Right ventricle myocardium superior (tissue), 1 donor: ENCODE data around the gene EPB41. TPM values are rescaled to one million over a fixed set of nuclear protein-coding genes. Genes with fewer than 3 reads are reported as not detected.

Source experiments
- ATAC-seq: fragments of 200-7000 bp; cut with Tn5 transposase; one replicate; pipeline ENCODE4 v1.9.1; 2020; ENCODE audit warnings: mild to moderate bottlenecking; ENCODE audit not compliant: poor library complexity
- DNase-seq: peaks from one replicate; pipeline ENCODE4 v3.0.0-alpha.2; 2020
- intact Hi-C: fragments of 100-400 bp; cut with DNase I; formaldehyde crosslinking; loops from one replicate; pipeline ENCODE4 v1.11.2; 2022
- total RNA-seq: library from RNA; stranded (reverse); fragmentation: NEBNext Ultra II Directional; extraction: Animal tissue kit (Norgen Biotek cat#: 25700); gene quantifications from one replicate; pipeline ENCODE4 v1.2.1, GENCODE V29; 2021
- donor health status: DM: no; HTN: yes; CAD: no; lungs with severe emphysema.

EPB41 gene
- total RNA-seq, 1 donor from 2014 or later = 24.0 TPM

DNA sequence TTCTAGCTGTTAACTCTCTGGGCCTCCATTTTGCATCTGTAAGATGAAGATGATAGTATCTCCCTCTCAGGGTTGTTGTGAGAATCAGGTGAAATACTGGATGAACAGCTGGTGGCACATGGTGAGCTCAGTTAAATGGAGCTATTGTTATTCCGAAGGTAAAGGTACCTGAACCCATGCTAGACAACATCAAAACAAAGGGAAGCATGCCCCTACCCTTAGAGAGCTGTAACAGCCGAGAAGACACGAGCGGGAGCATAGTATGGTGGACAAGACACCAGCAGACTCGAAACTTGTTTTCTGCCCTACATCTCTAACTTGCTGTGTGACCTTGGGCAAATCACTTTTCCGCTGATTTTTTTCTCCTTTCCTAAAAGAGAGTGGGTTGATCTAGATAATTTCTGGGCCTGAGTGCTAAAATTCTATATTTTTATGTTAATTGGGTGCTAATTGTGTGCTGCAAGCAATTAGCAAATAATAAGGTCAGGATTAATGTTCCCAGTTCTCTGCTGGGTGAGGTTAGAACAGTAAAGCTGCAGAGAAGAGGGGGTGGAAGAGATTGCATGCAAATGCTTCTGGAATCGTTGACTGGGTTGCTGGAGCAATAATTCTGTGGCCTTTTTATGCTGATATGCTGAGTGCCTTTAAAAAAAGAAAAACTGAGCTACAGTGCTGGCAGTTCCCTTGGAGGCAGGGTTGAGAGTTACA is 198.5 kb downstream of the EPB41 start:
- intact Hi-C loops = no loop called here

DNA sequence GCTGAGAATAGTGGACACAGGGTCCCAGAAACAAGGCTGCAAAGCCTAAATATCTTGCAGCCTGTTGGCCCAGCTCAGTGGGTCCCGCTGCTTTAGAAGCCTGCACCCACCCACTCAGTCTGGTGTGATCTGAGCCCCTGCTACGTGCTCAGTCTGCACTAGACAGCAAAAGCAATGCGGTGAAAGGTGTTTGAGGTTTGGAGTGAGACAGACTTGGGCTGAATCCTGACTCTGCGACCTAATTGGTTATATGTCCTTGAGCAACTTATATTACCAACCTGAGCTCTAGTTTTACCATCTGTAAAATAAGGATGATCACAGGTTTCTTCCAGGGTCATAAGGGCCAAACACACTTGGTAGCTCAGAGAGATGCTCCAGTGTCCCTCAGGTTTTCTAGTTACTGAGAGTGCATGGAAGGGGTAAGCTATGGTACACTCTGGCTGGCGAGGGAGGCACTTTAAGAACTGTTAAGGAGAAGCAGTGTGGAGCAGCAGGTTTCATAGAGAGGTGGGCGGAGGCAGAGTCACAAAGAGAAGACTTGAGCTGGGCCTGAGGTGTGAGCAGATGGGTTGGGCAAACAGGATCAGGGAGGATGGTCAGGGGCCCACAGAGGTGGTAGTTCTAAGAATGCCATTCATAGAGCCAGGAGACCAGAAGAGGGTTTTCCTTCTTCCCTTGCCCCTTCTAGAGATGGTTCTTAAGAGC is 199.2 kb downstream of the EPB41 start:
- intact Hi-C loops = no loop called here
- DNase-seq (no peak), ATAC-seq (no peak)

More for the DNA sequence above, 198.5 kb downstream of the EPB41 start:
- DNase-seq = no peak
- no peak for ATAC-seq

GRCh38 chr1:29114654-29115053 is 200.3 kb downstream of the EPB41 start:
- ATAC-seq (no peak), DNase-seq (no peak)
- intact Hi-C loops = no loop called here

DNA sequence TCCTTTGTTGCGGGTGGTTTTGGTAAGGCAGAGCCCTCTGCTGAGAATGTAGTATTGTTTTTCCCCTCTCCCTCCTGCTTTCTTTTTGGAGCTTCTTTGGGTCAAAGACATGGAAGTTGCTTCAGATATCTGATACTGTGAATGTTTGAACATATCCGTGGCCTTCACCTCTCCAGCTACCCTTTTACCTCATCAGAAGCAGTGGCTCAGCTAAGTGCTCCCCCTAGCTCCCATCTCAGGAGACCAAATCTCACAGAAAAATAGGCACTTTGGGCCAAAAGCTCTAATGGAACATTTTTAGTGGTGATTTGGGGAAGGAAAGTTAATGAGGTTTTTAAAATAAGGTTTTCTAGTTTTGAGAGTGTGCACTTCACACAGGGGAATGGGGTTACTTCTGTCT is 203.0 kb downstream of the EPB41 start:
- no peak for ATAC-seq
- no peak for DNase-seq
- intact Hi-C loops = no loop called here

GRCh38 chr1:29119121-29119929 is 205.0 kb downstream of the EPB41 start:
- DNase-seq (no peak), ATAC-seq (no peak)
- intact Hi-C loops = no loop called here

DNA sequence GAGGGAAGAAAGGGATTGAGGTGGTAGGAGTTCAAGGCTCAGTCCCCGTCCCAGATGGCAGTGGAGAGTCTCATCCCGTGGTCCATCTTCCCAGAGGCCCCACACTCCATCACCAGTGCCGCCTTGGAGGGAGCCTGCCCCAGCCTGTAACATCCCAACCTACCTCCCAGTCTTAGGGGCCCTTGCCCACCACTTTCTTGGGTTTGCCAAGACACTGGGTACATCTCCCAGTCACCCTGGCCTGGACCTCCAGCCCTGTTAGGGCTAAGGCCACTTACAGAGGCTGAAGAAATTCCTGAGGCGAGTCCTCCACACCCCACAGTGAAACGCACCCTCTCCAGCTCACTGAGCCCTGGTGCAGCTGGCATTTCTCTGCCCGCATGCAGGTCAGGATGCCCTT is 206.0 kb downstream of the EPB41 start:
- intact Hi-C loops = no loop called here
- DNase-seq (no peak), ATAC-seq (no peak)

DNA sequence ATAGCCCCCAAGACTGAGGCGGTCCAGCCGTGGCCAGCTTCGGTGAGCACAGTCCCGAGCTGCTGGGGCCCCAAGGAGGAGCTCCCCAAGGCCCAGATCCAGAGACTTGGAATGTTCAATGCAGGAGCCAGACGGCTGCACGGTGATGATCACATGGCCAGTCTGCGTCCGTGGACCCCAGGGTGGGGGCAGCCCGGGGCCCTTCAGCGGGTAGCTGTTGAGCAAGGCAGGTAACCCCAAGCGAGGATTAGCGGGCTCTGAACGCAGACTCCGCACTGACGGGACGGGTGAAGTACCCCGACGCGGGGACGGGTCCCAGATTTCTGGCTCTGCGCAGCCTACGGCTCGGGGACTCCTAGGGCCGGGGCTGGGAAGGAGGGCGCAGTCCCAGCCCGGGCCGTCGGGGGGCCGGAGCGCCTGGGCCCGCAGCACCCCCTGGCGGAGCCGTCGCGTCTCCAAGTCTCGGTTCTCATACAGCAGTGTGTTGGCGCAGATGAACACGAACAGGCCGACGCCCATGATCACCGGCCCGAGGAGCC is 206.6 kb downstream of the EPB41 start:
- DNase-seq (peak; percentile 65), ATAC-seq (no peak)
- intact Hi-C loops = no loop called here

DNA sequence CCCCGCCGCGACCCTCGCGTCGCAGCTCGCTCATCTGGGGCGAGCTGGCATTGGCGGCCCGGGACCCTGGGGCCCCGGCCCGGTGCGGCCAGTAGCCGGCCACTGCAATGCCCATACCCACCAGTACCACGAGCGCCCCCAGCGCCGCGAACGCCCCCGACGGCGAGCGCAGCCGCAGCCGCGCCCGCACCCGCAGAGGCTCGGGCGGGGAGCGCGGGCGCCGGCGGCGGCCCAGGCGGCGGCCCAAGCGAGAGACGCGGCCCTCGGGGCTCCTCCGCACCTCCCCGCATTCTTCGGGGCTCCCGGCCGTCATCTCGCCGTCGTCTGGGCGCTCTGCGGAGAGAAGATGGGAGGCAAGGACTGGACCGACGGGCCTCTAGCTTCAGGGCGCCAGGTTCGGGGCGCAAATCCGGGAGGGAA is 207.2 kb downstream of the EPB41 start:
- DNase-seq (no peak), ATAC-seq (no peak)
- intact Hi-C loops = no loop called here

DNA sequence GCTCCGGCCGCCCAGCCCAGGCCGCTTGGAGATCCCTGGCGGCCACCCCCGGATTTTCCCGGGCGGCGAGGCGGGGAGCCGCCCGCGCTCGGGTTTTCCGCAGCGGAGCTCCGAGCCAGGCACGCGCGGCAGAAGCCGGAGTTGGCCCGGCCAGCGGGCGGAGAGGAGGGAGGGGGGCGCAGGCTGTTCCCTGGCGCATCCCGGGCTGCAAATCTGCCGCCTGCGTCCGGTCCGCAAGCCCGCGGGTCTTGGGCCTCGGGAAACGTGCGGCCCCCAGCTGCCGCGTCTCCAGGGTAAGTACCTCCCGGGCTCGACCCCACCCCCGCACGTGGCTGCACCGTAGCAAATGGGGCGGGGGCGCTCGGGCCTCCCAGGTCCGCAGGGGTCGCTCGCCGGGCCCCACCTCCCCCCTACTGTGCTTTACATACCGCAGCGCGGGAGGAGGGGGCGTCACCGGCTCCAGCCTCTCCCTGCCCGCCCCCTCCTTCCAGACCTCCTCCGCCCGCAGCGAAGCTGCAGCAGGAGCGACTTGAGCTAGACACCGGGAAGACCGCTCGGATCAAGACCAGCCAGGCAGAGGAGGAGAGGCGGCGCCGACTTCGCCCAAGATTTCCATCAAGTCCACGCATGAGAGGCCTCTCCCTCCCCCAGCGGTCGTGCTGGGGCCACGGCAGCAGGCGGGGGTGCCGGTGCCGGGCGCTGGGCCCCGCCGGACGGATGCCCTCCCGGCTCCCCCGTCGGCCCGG is 207.7 kb downstream of the EPB41 start:
- ATAC-seq (peak; percentile 5), DNase-seq (peak; percentile 56)
- intact Hi-C loops = no loop called here

DNA sequence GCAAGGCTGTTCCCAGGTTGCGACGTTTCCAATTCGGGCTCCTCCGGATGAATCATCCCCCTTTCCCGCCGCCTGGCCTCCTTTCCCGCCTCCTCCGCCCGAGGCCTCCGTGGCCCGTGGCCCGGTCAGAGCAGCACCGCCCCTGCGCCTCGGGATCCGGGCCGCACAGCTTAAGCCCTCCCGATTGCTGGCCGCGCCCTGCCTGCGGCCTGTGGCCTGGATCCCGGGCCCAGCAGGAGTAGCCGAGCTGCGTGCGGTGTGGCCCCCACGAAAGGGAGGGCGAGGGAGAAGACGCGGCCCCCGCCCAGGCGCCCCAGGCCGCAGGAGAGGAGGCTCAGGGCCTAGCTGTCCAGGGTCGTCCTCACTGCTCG is 208.3 kb downstream of the EPB41 start:
- ATAC-seq = peak; percentile 64
- peak; percentile 81 for DNase-seq
- intact Hi-C loops = no loop called here

DNA sequence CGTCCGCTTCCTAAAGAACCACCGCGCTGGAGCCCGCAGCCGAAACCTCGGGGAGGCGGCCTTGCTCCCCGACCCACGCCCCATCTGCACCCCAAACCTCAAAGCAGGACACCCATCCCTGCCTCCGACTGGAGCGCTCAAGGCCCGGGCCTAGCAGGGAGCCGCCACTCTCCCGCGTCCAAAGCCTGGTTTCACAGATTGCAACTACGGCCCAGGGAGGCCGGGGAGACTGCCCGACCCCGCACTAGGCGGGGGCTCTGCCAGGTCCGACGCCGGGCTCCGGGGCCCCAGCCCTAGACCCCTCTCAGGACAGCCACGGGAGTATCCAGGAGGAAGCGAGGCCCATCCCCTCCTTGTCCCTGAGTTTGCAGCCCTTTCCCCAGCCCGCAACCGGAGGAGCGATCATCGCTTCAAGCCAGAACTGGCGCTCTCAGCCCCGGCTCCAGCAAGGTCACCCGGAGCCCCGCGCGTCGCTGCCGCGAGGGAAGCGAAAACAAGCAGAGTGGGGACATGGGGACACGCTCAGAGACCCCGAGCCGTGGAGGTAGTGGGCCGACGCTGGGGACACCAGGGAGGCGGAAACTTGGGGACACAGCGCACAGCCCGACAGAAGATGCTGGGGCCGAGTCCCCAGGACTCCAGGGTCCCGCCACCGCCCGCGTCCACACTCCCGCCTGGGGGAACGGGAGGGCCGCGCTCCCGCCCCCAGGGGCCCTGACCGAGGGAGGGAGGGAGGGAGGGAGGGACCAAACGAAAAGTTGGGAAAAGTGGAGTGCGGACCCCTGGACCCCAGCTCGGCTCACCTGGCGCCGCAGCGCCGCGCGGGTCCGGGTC is 208.9 kb downstream of the EPB41 start:
- intact Hi-C loops = no loop called here
- DNase-seq (peak; percentile 47), ATAC-seq (peak; percentile 6)

DNA sequence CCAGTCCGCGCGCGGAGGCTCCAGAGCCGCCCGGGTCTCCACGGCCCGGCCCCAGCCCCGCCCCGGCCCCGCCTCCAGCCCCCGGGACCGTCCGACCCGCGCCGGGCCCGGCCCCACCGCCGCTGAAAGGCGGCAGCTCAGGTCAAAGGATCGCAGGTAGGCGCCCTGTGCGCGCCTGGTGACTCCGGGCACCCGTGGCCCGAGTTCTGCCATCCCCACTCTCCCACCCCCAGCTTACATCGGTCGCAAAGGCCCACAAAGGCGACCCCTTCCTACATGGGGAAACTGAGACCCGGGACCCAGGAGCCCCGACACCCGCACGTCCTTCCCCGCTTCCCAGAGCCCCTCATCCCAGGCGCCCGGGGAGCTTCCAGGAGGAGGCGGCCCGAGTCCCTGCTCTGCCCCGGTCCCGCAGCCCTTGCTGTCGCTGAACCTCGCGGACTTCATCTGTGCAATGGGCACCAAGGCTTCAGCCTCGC is 209.6 kb downstream of the EPB41 start, which contains the start of gene TMEM200B:
TSS of gene TMEM200B (minus strand) at position 17 of the 479 bp plus-strand sequence. CDS start 2,075 bp downstream, outside the sequence.
- intact Hi-C loops = no loop called here
- ATAC-seq = peak; percentile 31

DNA sequence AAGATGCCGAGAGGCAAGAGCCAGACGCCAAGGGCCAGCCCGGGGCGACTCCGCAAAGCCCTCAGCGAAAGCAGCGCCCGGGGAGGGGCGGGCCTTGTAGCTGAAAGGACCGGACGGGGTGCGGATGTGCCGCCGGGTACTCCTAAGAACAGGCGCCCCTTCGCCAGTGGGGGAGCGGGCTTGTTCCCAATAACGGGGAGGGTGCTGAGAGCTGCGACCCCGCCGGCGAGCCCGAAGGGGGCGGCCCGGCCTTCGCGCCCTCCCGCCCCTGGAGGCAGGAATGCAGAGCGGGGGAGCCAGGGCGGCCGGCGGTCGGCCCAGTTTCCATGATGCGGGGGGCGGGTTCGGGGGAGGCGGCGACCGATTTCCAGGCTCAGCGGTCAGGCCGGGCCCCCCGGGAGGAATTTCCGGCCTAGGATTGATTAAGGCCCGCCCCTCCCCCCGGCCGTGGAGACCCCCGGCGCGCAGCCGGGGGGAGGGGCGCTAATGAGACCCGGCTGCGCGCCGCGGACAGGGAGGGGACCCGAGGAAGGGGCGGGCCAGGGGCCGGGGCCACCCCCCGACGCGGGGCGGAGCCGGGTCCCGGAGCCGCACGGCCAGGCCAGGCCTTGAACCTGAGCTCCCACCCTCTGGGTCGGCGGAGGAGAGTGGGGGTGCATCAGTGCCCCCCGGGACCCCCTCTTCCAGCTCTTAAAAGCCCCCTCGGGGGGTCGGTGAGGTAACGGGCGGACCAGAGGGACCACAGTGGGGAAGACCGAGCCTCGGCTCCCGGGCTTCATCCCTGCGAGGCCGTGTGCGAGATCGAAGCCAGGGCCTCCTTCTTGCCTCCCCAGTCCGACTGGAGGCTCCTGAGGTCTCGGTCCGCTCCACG is 210.2 kb downstream of the EPB41 start:
- intact Hi-C loops = no loop called here
- DNase-seq = peak; percentile 83
- ATAC-seq = peak; percentile 79

More for the DNA sequence above, 209.6 kb downstream of the EPB41 start, which contains the start of gene TMEM200B:
- DNase-seq = no peak

- DNase-seq = no peak
- intact Hi-C loops = no loop called here
These were observed 210.9 kb downstream of the EPB41 start for GRCh38 chr1:29125237-29125641.

DNA sequence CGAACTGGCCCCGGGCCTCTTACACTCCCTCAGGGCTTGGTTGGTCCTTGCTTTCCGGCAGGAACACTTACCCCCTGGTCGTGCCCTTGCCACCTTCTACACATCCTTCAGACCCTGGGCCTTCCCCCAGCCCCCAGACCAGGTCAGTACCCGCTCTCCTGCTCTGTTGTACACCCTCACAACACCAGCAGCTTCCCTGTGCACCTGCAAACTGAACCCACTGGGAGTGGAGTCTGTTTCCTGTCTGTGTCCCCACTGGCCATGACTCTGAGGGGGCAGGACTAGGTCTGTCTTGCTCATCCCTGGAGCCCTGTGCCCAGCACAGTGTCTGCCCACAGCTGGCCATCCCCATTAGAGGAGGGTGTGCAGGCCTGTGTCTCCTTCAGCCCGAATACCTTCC is 211.4 kb downstream of the EPB41 start:
- intact Hi-C loops = no loop called here
- no peak for ATAC-seq
- no peak for DNase-seq

More at GRCh38 chr1:29125237-29125641, 210.9 kb downstream of the EPB41 start:
- no peak for ATAC-seq

- DNase-seq (no peak), ATAC-seq (no peak)
- intact Hi-C loops = no loop called here
These were observed 211.8 kb downstream of the EPB41 start for GRCh38 chr1:29126198-29126597.

DNA sequence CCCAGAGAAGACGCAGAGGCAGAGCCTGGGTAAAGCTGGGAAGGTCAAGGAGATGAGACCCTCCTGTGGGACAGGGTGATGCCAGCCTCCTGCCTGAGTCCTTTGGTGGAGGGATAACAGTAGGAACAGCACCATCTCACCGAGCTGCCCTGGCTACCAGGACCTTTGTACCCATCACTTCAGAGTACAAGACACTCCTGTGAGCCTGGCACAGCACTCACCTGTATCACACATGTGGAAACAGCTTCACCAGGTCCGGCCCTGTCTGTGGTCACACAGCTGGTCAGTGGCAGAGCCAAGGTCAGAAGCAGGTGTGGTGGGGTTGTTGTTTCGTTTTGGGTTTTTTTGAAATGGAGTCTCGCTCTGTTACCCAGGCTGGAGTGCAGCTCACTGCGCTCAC is 214.4 kb downstream of the EPB41 start:
- intact Hi-C loops = no loop called here
- DNase-seq (no peak), ATAC-seq (no peak)
